Aorta (tissue), 5 donors: ENCODE results near the gene GALNT6. TPM values are rescaled to one million over a fixed set of nuclear protein-coding genes. Genes with fewer than 3 reads are reported as not detected.

Experiments used
- ATAC-seq: fragments of 200-7000 bp; cut with Tn5 transposase; one replicate; pipeline ENCODE4 v1.9.1; 2022; ENCODE audit warnings: moderate library complexity; ENCODE audit not compliant: low FRiP score
- DNase-seq, 2 donors: peaks; one replicate each; pipeline ENCODE4 v3.0.0-alpha.2; 2020
- H3K27ac ChIP-seq, 2 donors: one replicate each; pipeline ENCODE4 v1.5.1; 2013; ENCODE audit warnings: low read length in 2 of 2, mild to moderate bottlenecking in 2 of 2, moderate library complexity in 2 of 2, control low read depth in 1 of 2, inconsistent platforms in 1 of 2, low read depth in 1 of 2
- H3K27me3 ChIP-seq, 2 donors: one replicate each; pipeline ENCODE4 v1.6.1; 2013; ENCODE audit warnings: control low read depth in 1 of 2, low read length in 1 of 2, mild to moderate bottlenecking in 1 of 2, moderate library complexity in 1 of 2; ENCODE audit not compliant: insufficient read depth in 2 of 2, control insufficient read depth in 1 of 2
- H3K36me3 ChIP-seq, 2 donors: one replicate each; pipeline ENCODE4 v1.6.1; 2013; ENCODE audit warnings: control low read depth in 1 of 2, low read length in 1 of 2, mild to moderate bottlenecking in 1 of 2; ENCODE audit not compliant: insufficient read depth in 2 of 2, control insufficient read depth in 1 of 2
- H3K4me1 ChIP-seq, 2 donors: one replicate each; pipeline ENCODE4 v1.6.1; 2013; ENCODE audit warnings: low read length in 2 of 2, control low read depth in 1 of 2, mild to moderate bottlenecking in 1 of 2, moderate library complexity in 1 of 2; ENCODE audit not compliant: insufficient read depth in 2 of 2, control insufficient read depth in 1 of 2
- H3K4me3 ChIP-seq, 2 donors: one replicate each; pipeline ENCODE4 v1.5.1; 2013; ENCODE audit warnings: low read length in 2 of 2, control low read depth in 1 of 2, mild to moderate bottlenecking in 1 of 2
- H3K9me3 ChIP-seq: one replicate; pipeline ENCODE4 v1.6.1; 2013; ENCODE audit warnings: mild to moderate bottlenecking, low read length; ENCODE audit not compliant: control insufficient read depth
- WGBS, 2 donors: extraction: QIAGEN DNeasy Blood & Tissue Kit; methylation state at CpG; one replicate each; pipeline ENCODE4 v1.1.7; 2013; 5-methylcytosine and 5-hydroxymethylcytosine counted together
- intact Hi-C, 2 donors: fragments of 100-400 bp; cut with DNase I; formaldehyde crosslinking; loops; one replicate each; pipeline versions ENCODE4 v1.14.2 to v1.15.0; 2022
- polyA plus RNA-seq, 2 donors: library from polyadenylated mRNA; stranded (reverse); fragments of 200-250 nt; gene quantifications; one replicate each; pipeline ENCODE4 v1.2.3, GENCODE V29; 2013
- total RNA-seq, 2 donors: library from RNA; stranded (reverse); fragmentation: NEBNext Ultra II Directional; extraction: Animal tissue kit (Norgen Biotek cat#: 25700); gene quantifications; one replicate each; pipeline ENCODE4 v1.2.1, GENCODE V29; 2021
- donor health status: healthy with polysubstance abuse.
- donor health status: Bipolar disorder and iron deficiency.
- donor health status: DM: no; HTN: no; CAD: no.
- donor health status: DM: no; HTN: no; CAD: no.
- donor health status: DM: yes; HTN: yes; CAD: no.

The GALNT6 gene
- total and polyA plus RNA-seq, 4 donors, result 0.72 to 12.3 (median 6.0) TPM

DNA sequence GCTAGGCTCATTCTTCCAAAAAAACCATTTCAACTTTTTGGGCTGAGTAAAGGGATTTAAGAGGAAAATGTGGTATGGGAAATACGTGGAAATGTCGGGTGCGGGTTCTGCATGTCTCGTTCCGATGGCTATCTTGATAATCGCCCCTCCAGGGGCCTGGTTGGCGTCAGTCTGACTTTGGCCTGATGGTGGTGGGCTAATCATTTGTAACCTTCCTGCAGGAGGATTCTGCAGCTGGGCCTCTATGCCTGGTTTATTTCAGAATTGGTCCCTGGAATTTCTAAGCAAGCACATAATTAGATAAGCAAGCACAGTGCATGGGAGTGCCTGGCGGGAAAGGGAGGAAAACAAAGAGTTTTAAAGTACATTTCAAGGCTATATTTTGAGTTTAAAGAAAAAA is 18.6 kb upstream of the GALNT6 start:
- no peak overlapping the region for H3K27ac ChIP-seq
- ATAC-seq (no peak), DNase-seq (no peak)
- 53 to 58% methylated on average over 8 of the region's 8 CpGs for WGBS, 2 donors
- H3K27me3 ChIP-seq, result no peaks in the 10 kb centered on the region
- no peaks in the 10 kb centered on the region for H3K9me3 ChIP-seq
- intact Hi-C loops, result no loop called here
- H3K4me3 ChIP-seq, result no peak overlapping the region
- no peaks in the 10 kb centered on the region for H3K4me1 ChIP-seq
- no peaks in the 10 kb centered on the region for H3K36me3 ChIP-seq

DNA sequence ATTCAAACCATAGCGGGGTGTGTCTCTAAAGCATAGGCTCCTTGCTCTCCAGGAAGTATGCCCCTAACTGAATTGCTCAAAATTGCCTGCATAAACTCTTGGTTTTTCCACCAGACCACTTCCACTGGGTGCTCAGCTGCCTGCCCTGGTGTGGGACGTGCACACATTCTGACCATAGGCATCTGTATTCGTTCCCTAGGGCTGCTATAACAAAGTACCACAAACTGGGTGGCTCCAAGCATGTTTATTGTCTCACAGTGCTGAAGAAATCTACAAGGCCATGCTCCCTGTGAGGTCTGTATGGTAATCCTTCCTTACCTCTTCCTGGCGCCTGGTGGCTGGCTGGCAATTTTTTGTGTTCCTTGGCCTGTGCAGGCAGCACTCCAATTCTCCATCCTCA is 16.4 kb upstream of the GALNT6 start:
- WGBS, 2 donors, result 68 to 73% methylated on average over 4 of the region's 4 CpGs
- no peak for ATAC-seq
- Histone ChIP-seq H3K36me3 (no peaks in the 10 kb centered on the region), H3K4me3 (no peak overlapping the region), H3K27ac (no peak overlapping the region), H3K9me3 (no peaks in the 10 kb centered on the region), H3K4me1 (no peaks in the 10 kb centered on the region), H3K27me3 (no peaks in the 10 kb centered on the region)
- DNase-seq, result no peak
- intact Hi-C loops, result no loop called here

DNA sequence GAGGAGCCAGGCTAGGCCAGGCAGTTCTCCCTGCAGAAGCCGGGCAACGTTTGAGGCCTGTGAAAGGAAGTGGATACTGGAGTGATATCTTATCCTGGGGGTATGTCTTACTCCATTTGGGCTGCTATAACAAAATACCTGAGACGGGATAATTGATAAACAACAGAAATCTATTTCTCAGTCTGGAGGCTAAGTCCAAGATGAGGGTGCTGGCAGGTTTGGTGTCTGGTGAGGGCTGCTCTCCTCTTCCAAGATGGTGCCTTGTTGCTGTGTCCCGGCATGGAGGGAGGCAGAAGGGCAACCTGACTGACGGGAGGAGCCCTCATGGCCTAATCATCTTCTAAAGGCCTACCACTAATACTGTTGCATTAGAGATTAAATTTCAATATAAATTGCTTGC is 15.7 kb upstream of the GALNT6 start:
- H3K27ac ChIP-seq, result no peak overlapping the region
- no peak overlapping the region for H3K4me3 ChIP-seq
- H3K36me3 ChIP-seq, result no peaks in the 10 kb centered on the region
- WGBS, 2 donors, result 82 to 87% methylated on average over 5 of the region's 5 CpGs
- intact Hi-C loops, result no loop called here
- no peaks in the 10 kb centered on the region for H3K27me3 ChIP-seq
- no peaks in the 10 kb centered on the region for H3K4me1 ChIP-seq
- H3K9me3 ChIP-seq, result no peaks in the 10 kb centered on the region
- ATAC-seq (no peak), DNase-seq (no peak)

DNA sequence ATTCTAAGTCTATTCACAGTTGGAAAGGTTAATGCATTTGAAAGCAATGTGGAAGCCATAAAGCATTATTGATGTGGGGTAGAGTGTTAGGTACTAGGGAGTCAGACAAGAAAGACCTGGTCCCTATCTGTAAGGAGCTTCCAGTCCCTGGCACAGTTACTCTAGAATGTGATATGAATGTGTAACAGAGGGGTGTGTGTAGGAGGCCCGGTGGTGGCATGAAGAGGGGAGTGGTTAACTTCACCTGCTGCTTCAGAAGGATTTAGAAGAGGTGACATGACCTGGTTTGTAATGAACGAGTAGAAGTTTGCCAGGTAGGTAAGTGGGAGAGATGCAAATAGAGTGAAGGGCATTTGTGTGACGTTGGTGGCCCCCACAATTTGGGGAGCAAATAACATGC is 15.1 kb upstream of the GALNT6 start:
- H3K4me3 ChIP-seq, result no peak overlapping the region
- intact Hi-C loops, result no loop called here
- ATAC-seq, result no peak
- H3K27me3 ChIP-seq, result no peaks in the 10 kb centered on the region
- H3K36me3 ChIP-seq, result no peaks in the 10 kb centered on the region
- H3K4me1 ChIP-seq, result no peaks in the 10 kb centered on the region
- DNase-seq, result no peak
- H3K9me3 ChIP-seq, result no peaks in the 10 kb centered on the region
- WGBS, 2 donors, result 75 to 89% methylated on average over 3 of the region's 3 CpGs
- H3K27ac ChIP-seq, result no peak overlapping the region

DNA sequence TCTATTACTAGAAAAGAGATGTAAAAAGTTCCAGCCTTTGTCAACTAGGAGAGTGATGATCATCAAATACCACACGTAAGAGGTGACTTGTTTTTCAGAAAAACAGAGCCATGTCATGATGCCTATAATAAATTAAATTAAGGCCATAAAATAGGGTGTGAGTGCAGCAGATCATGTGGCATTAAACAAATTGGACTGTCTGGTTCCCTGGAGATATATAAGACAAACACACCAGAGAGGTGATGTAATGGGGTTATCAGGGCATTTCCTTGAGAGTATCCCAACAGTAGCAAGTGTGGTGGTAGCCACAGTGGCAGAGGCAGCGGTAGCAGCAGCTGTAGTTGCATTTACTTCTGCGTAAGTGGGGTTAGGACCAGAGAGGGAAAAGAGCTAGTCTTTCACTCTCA is 14.6 kb upstream of the GALNT6 start:
- no peaks in the 10 kb centered on the region for H3K27me3 ChIP-seq
- intact Hi-C loops, result no loop called here
- H3K36me3 ChIP-seq, result no peaks in the 10 kb centered on the region
- no peaks in the 10 kb centered on the region for H3K4me1 ChIP-seq
- H3K4me3 ChIP-seq, result no peak overlapping the region
- DNase-seq (no peak), ATAC-seq (no peak)
- 89 to 91% methylated on average over 3 of the region's 3 CpGs for WGBS, 2 donors
- H3K27ac ChIP-seq, result no peak overlapping the region
- H3K9me3 ChIP-seq, result no peaks in the 10 kb centered on the region

DNA sequence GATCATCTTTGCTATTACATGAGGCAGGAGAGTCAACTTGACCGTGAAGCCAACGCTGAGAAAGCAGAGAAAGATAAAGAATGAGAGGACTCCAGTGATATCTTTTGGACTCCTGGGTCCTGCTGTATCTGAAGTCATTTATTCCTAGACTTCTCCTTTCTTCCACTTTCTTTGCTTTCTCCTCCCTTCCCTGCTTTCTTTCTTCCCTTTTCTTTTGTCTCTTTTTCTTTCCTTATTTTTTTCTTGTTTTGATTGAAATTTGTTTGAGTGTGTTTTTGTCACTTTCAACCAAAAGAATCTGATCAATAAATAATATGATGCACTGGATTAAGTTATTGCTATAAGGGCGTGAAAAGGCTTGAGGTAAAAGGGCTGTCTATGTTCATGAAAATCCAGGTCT is 13.4 kb upstream of the GALNT6 start:
- Histone ChIP-seq H3K4me1 (no peaks in the 10 kb centered on the region), H3K27me3 (no peaks in the 10 kb centered on the region), H3K27ac (no peak overlapping the region), H3K36me3 (no peaks in the 10 kb centered on the region), H3K9me3 (no peaks in the 10 kb centered on the region), H3K4me3 (no peak overlapping the region)
- DNase-seq (no peak), ATAC-seq (no peak)
- intact Hi-C loops, result no loop called here
- 92 to 96% methylated on average over 3 of the region's 3 CpGs for WGBS, 2 donors

DNA sequence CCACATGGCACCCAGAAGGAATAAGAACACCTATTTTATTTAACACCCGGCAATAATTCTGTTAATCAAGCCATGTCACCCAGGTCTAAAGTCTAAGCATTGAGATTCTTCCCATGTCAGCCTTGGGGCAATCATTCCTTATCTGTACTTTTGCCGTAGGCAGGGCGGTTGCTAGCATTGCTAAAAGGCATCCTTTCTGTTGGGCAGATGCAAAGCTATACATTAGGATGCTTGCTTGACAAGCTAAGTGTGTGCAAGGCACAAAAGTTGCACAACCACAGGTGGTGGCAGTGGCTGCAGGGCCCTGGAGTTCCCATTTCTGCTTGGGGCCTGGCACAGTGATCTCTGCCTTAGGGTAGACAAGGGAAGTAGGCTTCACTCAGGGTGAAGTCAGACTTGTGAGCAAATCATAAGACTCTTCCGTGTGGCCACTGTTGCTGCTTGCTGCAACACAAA is 12.5 kb upstream of the GALNT6 start:
- Histone ChIP-seq H3K9me3 (no peaks in the 10 kb centered on the region), H3K4me1 (no peaks in the 10 kb centered on the region), H3K27me3 (no peaks in the 10 kb centered on the region), H3K27ac (no peak overlapping the region), H3K36me3 (no peaks in the 10 kb centered on the region), H3K4me3 (no peak overlapping the region)
- DNase-seq (peak in 1 of 2 donors; percentile 78), ATAC-seq (no peak)
- intact Hi-C loops, result no loop called here
- WGBS, 2 donors, result 91 to 92% methylated on average over 4 of the region's 4 CpGs

DNA sequence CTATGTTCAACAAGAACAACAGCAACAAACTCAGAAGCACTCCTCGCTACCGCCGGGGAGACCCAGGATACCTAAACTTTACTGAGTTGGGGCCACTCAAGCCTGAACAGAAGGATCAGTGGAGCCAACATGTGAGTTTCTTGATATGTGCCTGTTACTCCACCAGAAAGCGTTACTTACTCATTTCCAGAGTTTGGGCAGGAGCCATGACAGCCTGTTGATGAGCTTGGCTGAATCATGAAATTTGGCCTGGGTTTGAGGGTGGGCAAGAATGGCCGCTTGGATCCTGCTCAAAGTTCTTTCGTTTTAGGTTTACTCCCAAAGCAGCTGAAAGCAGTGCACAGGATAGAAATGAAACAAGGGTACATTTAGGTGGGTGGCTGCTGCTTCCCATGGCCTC is 12.0 kb upstream of the GALNT6 start:
- H3K36me3 ChIP-seq, result no peaks in the 10 kb centered on the region
- 81% methylated on average over 6 of the region's 6 CpGs for WGBS, 2 donors
- H3K27ac ChIP-seq, result no peak overlapping the region
- intact Hi-C loops, result no loop called here
- no peak overlapping the region for H3K4me3 ChIP-seq
- no peaks in the 10 kb centered on the region for H3K27me3 ChIP-seq
- H3K4me1 ChIP-seq, result no peaks in the 10 kb centered on the region
- DNase-seq (no peak), ATAC-seq (no peak)
- no peaks in the 10 kb centered on the region for H3K9me3 ChIP-seq

DNA sequence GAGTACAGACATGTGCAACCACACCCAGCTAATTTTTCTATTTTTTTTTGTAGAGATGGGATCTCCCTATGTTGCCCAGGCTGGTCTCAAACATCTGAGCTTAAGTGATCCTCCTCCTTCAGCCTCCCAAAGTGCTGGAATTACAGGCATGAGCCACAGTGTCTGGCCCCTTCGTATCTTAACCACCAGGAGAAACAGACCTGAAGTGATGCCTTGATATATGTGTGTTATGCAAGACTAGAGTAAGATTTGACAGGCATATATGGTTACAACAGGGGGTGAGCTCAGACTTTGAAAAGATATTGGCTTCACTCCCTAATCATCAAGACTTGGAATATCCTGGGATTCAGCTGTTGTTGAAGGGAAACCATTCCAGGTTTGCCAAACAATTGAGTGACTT is 10.7 kb upstream of the GALNT6 start:
- intact Hi-C loops, result no loop called here

More for the DNA sequence above, 10.7 kb upstream of the GALNT6 start:
- Histone ChIP-seq H3K36me3 (no peaks in the 10 kb centered on the region), H3K27ac (no peak overlapping the region), H3K27me3 (no peaks in the 10 kb centered on the region), H3K4me1 (no peaks in the 10 kb centered on the region), H3K4me3 (no peak overlapping the region), H3K9me3 (no peaks in the 10 kb centered on the region)
- 0 to 4% methylated on average over 1 of the region's 1 CpG for WGBS, 2 donors
- no peak for DNase-seq
- ATAC-seq, result no peak
